ENCODE data around the gene ZFAND6. TPM values are rescaled to one million over a fixed set of nuclear protein-coding genes. Genes with fewer than 3 reads are reported as not detected.

ZFAND6 gene
- total RNA-seq, 2 donors from 2014 or later, result 21.8 to 39.7 TPM

- H3K9me3 ChIP-seq, result no peaks in the 10 kb centered on the region
- TF ChIP-seq CTCF (IDR thresholded peaks at IDR 0.05) (no peak), POLR2A (IDR thresholded peaks at IDR 0.05) (no peak)
- H3K36me3 ChIP-seq (replicated peaks in 1 of 2; ENCODE audit: insufficient read depth in 1 of 2, low read depth in 2 of 2), result no peaks in the 10 kb centered on the region
- H3K4me1 ChIP-seq, result peaks cover 7% of the 10 kb centered on the region
- H3K4me3 ChIP-seq, result no peak overlapping the region
- no peaks in the 10 kb centered on the region for H3K27me3 ChIP-seq
- intact Hi-C loops (cut with DNase I), result no loop called here
- H3K27ac ChIP-seq, result no peak overlapping the region
- WGBS, 2 donors, result 40 to 44% methylated on average over 4 of the region's 4 CpGs
- ATAC-seq, result no peak
- DNase-seq, result no peak
Observed at GRCh38 chr15:80114114-80114513, 54.6 kb downstream of the ZFAND6 start.

GRCh38 chr15:80115021-80115420 is 55.5 kb downstream of the ZFAND6 start:
- H3K27ac ChIP-seq, result no peak overlapping the region
- no peak for TF ChIP-seq CTCF (IDR thresholded peaks at IDR 0.05)
- TF ChIP-seq POLR2A (IDR thresholded peaks at IDR 0.05), result no peak
- H3K9me3 ChIP-seq, result no peaks in the 10 kb centered on the region
- no peak for ATAC-seq
- H3K36me3 ChIP-seq (replicated peaks in 1 of 2; ENCODE audit: insufficient read depth in 1 of 2, low read depth in 2 of 2), result no peaks in the 10 kb centered on the region
- H3K4me3 ChIP-seq, result no peak overlapping the region
- WGBS, 2 donors, result 89 to 92% methylated on average over 1 of the region's 1 CpG
- intact Hi-C loops (cut with DNase I), result no loop called here
- peaks cover 7% of the 10 kb centered on the region for H3K4me1 ChIP-seq
- H3K27me3 ChIP-seq, result no peaks in the 10 kb centered on the region
- no peak for DNase-seq

GRCh38 chr15:80118956-80119355 is 59.5 kb downstream of the ZFAND6 start:
- ATAC-seq (no peak), DNase-seq (no peak)
- H3K36me3 ChIP-seq (replicated peaks in 1 of 2; ENCODE audit: insufficient read depth in 1 of 2, low read depth in 2 of 2), result no peaks in the 10 kb centered on the region
- no peaks in the 10 kb centered on the region for H3K9me3 ChIP-seq
- peaks cover 3% of the 10 kb centered on the region for H3K4me1 ChIP-seq
- H3K27me3 ChIP-seq, result no peaks in the 10 kb centered on the region
- H3K27ac ChIP-seq, result no peak overlapping the region
- intact Hi-C loops (cut with DNase I), result no loop called here
- TF ChIP-seq POLR2A (IDR thresholded peaks at IDR 0.05) (no peak), CTCF (IDR thresholded peaks at IDR 0.05) (no peak)
- WGBS, 2 donors, result 67 to 68% methylated on average over 2 of the region's 2 CpGs
- H3K4me3 ChIP-seq, result no peak overlapping the region

GRCh38 chr15:80120636-80121035 is 61.2 kb downstream of the ZFAND6 start:
- no peak for ATAC-seq
- H3K27me3 ChIP-seq, result no peaks in the 10 kb centered on the region
- no peaks in the 10 kb centered on the region for H3K4me1 ChIP-seq
- H3K4me3 ChIP-seq, result no peak overlapping the region
- no peaks in the 10 kb centered on the region for H3K36me3 ChIP-seq (replicated peaks in 1 of 2; ENCODE audit: insufficient read depth in 1 of 2, low read depth in 2 of 2)
- intact Hi-C loops (cut with DNase I), result no loop called here
- H3K9me3 ChIP-seq, result no peaks in the 10 kb centered on the region
- no peak for DNase-seq
- TF ChIP-seq POLR2A (IDR thresholded peaks at IDR 0.05) (no peak), CTCF (IDR thresholded peaks at IDR 0.05) (no peak)
- WGBS, 2 donors, result 83 to 95% methylated on average over 1 of the region's 1 CpG
- no peak overlapping the region for H3K27ac ChIP-seq

GRCh38 chr15:80121546-80121945 is 62.1 kb downstream of the ZFAND6 start:
- Histone ChIP-seq H3K4me1 (no peaks in the 10 kb centered on the region), H3K4me3 (no peak overlapping the region), H3K9me3 (no peaks in the 10 kb centered on the region), H3K27me3 (no peaks in the 10 kb centered on the region), H3K36me3 (replicated peaks in 1 of 2; ENCODE audit: insufficient read depth in 1 of 2, low read depth in 2 of 2) (peaks cover 0 to 1% of the 10 kb centered on the region in 2 donors), H3K27ac (no peak overlapping the region)
- ATAC-seq (no peak), DNase-seq (no peak)
- 84 to 87% methylated on average over 4 of the region's 4 CpGs for WGBS, 2 donors
- no peak for TF ChIP-seq POLR2A (IDR thresholded peaks at IDR 0.05)
- no peak for TF ChIP-seq CTCF (IDR thresholded peaks at IDR 0.05)
- intact Hi-C loops (cut with DNase I), result no loop called here
